OCI-LY1 (cell line): ENCODE data around the gene SNAI3.

ENCODE experiments used
- CTCF ChIP-seq: fragments of 200-600 bp; sonication (generic), shearing (Covaris generic); IDR thresholded peaks from 2 replicates; pipeline ENCODE4 v1.5.1; 2017; ENCODE audit warnings: mild to moderate bottlenecking, antibody characterized with exemption, low read length, moderate library complexity, mixed read lengths
- EZH2 ChIP-seq: fragments of 200-600 bp; sonication (generic), shearing (Covaris generic); IDR thresholded peaks from 2 replicates; pipeline ENCODE4 v1.8.0; 2017; ENCODE audit warnings: borderline replicate concordance, mixed run types, mild to moderate bottlenecking, antibody characterized with exemption, low read length, moderate library complexity, mixed read lengths

- TF ChIP-seq CTCF: no peak
- TF ChIP-seq EZH2: no peak
These were observed 4.2 kb upstream of the SNAI3 start for GRCh38 chr16:88690341-88691128.
